ENCODE data around the gene RIMKLB. TPM values are rescaled to one million over a fixed set of nuclear protein-coding genes. Genes with fewer than 3 reads are reported as not detected.

RIMKLB gene
- total and polyA plus RNA-seq, 5 donors from 2014 or later: 1.1 to 7.7 (median 1.4) TPM

GRCh38 chr12:8695116-8695515 lies 2.7 kb upstream of the RIMKLB start:
- no peak for ATAC-seq (ENCODE audit: low read depth in 2 of 2)
- H3K4me1 Mint-ChIP-seq: peaks cover 5 to 29% (median 9%) of the 10 kb centered on the region in 4 donors

GRCh38 chr12:8696442-8697090 lies 1.2 kb upstream of the RIMKLB start:
- H3K27ac Mint-ChIP-seq: peak overlapping the region; percentile 57 to 96 (median 59)
- peak overlapping the region; percentile 63 for H3K27ac ChIP-seq (ENCODE audit: insufficient read depth, low read length, poor library complexity, severe bottlenecking)

More at GRCh38 chr12:8695116-8695515, 2.7 kb upstream of the RIMKLB start:
- Histone ChIP-seq H3K9me3 (ENCODE audit: control insufficient read depth in 2 of 2, low read length in 2 of 2) (no peaks in the 10 kb centered on the region), H3K27ac (ENCODE audit: insufficient read depth, low read length, poor library complexity, severe bottlenecking) (no peak overlapping the region), H3K27me3 (ENCODE audit: control insufficient read depth, insufficient read depth, low read length) (peaks cover 7% of the 10 kb centered on the region), H3K36me3 (ENCODE audit: control insufficient read depth, insufficient read depth, low read length) (no peaks in the 10 kb centered on the region), H3K4me1 (ENCODE audit: control insufficient read depth, insufficient read depth, low read length, poor library complexity, severe bottlenecking) (peaks cover 12% of the 10 kb centered on the region), H3K4me3 (ENCODE audit: low read depth, low read length) (no peak overlapping the region)
- Mint-ChIP-seq H3K9me3 (no peaks in the 10 kb centered on the region), H3K27ac (peak overlapping the region in 1 of 3 donors; percentile 28), H3K36me3 (no peaks in the 10 kb centered on the region), H3K4me3 (peak overlapping the region in 1 of 4 donors; percentile 55), H3K27me3 (peaks cover 42% of the 10 kb centered on the region)
- no peak for DNase-seq

GRCh38 chr12:8697120-8697475 lies 693 bp upstream of the RIMKLB start:
- Mint-ChIP-seq H3K27me3 (peaks cover 53% of the 10 kb centered on the region), H3K9me3 (no peaks in the 10 kb centered on the region), H3K4me3 (peak overlapping the region; percentile 92 to 93 (median 92)), H3K36me3 (no peaks in the 10 kb centered on the region), H3K27ac (peak overlapping the region; percentile 57 to 96 (median 59)), H3K4me1 (peaks cover 5 to 33% (median 11%) of the 10 kb centered on the region in 4 donors)
- peaks cover 7% of the 10 kb centered on the region for H3K27me3 ChIP-seq (ENCODE audit: control insufficient read depth, insufficient read depth, low read length)
- ATAC-seq (ENCODE audit: low read depth in 2 of 2): peak in 1 of 2 donors; percentile 3
- H3K9me3 ChIP-seq (ENCODE audit: control insufficient read depth in 2 of 2, low read length in 2 of 2): no peaks in the 10 kb centered on the region
- peak overlapping the region; percentile 63 for H3K4me3 ChIP-seq (ENCODE audit: low read depth, low read length)
- H3K27ac ChIP-seq (ENCODE audit: insufficient read depth, low read length, poor library complexity, severe bottlenecking): peak overlapping the region; percentile 63
- peaks cover 12% of the 10 kb centered on the region for H3K4me1 ChIP-seq (ENCODE audit: control insufficient read depth, insufficient read depth, low read length, poor library complexity, severe bottlenecking)
- H3K36me3 ChIP-seq (ENCODE audit: control insufficient read depth, insufficient read depth, low read length): no peaks in the 10 kb centered on the region
- DNase-seq: peak in 2 of 3 donors; percentile 4 to 20

More at GRCh38 chr12:8696442-8697090, 1.2 kb upstream of the RIMKLB start:
- ATAC-seq (ENCODE audit: low read depth in 2 of 2): no peak
- Histone ChIP-seq H3K27me3 (ENCODE audit: control insufficient read depth, insufficient read depth, low read length) (peaks cover 7% of the 10 kb centered on the region), H3K36me3 (ENCODE audit: control insufficient read depth, insufficient read depth, low read length) (no peaks in the 10 kb centered on the region), H3K4me3 (ENCODE audit: low read depth, low read length) (peak overlapping the region; percentile 63), H3K4me1 (ENCODE audit: control insufficient read depth, insufficient read depth, low read length, poor library complexity, severe bottlenecking) (peaks cover 12% of the 10 kb centered on the region), H3K9me3 (ENCODE audit: control insufficient read depth in 2 of 2, low read length in 2 of 2) (no peaks in the 10 kb centered on the region)
- H3K4me1 Mint-ChIP-seq: peaks cover 5 to 33% (median 11%) of the 10 kb centered on the region in 4 donors
- H3K36me3 Mint-ChIP-seq: no peaks in the 10 kb centered on the region
- H3K27me3 Mint-ChIP-seq: peaks cover 51% of the 10 kb centered on the region
- no peak for DNase-seq
- no peaks in the 10 kb centered on the region for H3K9me3 Mint-ChIP-seq
- H3K4me3 Mint-ChIP-seq: peak overlapping the region; percentile 92 to 93 (median 92)

GRCh38 chr12:8698132-8698851 lies 501 bp downstream of the RIMKLB start:
- Histone ChIP-seq H3K4me1 (ENCODE audit: control insufficient read depth, insufficient read depth, low read length, poor library complexity, severe bottlenecking) (peaks cover 12% of the 10 kb centered on the region), H3K9me3 (ENCODE audit: control insufficient read depth in 2 of 2, low read length in 2 of 2) (no peaks in the 10 kb centered on the region), H3K36me3 (ENCODE audit: control insufficient read depth, insufficient read depth, low read length) (no peaks in the 10 kb centered on the region), H3K27me3 (ENCODE audit: control insufficient read depth, insufficient read depth, low read length) (peaks cover 7% of the 10 kb centered on the region), H3K4me3 (ENCODE audit: low read depth, low read length) (peak overlapping the region; percentile 70), H3K27ac (ENCODE audit: insufficient read depth, low read length, poor library complexity, severe bottlenecking) (peak overlapping the region; percentile 41)
- no peaks in the 10 kb centered on the region for H3K36me3 Mint-ChIP-seq
- peaks cover 59% of the 10 kb centered on the region for H3K27me3 Mint-ChIP-seq
- ATAC-seq (ENCODE audit: low read depth in 2 of 2) (peak; percentile 40 to 43), DNase-seq (peak; percentile 22 to 46 (median 25))
- peak overlapping the region in 2 of 3 donors; percentile 52 to 87 for H3K27ac Mint-ChIP-seq
- H3K4me1 Mint-ChIP-seq: peaks cover 5 to 24% (median 11%) of the 10 kb centered on the region in 4 donors
- H3K9me3 Mint-ChIP-seq: no peaks in the 10 kb centered on the region
- peak overlapping the region; percentile 84 to 96 (median 92) for H3K4me3 Mint-ChIP-seq

DNA sequence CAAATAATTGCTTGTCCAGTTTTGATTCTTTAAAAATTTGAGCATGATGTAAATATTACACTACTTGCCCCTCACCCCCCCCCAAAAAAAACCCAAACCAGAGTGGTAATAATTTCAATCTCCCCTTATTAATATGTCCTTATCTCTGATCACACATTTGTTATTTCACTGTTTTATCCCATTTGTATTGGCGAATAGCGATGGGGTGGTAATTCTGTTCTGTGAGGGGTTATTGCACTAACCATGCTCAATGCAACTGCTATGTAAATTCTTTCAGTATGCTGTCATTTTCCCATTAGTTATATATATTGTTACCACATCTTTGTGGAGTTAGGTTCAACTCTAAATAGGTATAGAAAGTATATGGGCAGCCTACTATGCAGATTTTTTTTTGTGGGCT lies 1.1 kb downstream of the RIMKLB start:
- H3K9me3 ChIP-seq (ENCODE audit: control insufficient read depth in 2 of 2, low read length in 2 of 2): no peaks in the 10 kb centered on the region
- Mint-ChIP-seq H3K36me3 (no peaks in the 10 kb centered on the region), H3K27ac (peak overlapping the region in 2 of 3 donors; percentile 51 to 52), H3K4me1 (peaks cover 5 to 24% (median 11%) of the 10 kb centered on the region in 4 donors), H3K4me3 (peak overlapping the region; percentile 84 to 96 (median 92)), H3K27me3 (peaks cover 63% of the 10 kb centered on the region), H3K9me3 (no peaks in the 10 kb centered on the region)
- no peak for DNase-seq
- peak overlapping the region; percentile 70 for H3K4me3 ChIP-seq (ENCODE audit: low read depth, low read length)
- no peak for ATAC-seq (ENCODE audit: low read depth in 2 of 2)
- peaks cover 12% of the 10 kb centered on the region for H3K4me1 ChIP-seq (ENCODE audit: control insufficient read depth, insufficient read depth, low read length, poor library complexity, severe bottlenecking)
- no peaks in the 10 kb centered on the region for H3K36me3 ChIP-seq (ENCODE audit: control insufficient read depth, insufficient read depth, low read length)
- H3K27ac ChIP-seq (ENCODE audit: insufficient read depth, low read length, poor library complexity, severe bottlenecking): no peak overlapping the region
- peaks cover 7% of the 10 kb centered on the region for H3K27me3 ChIP-seq (ENCODE audit: control insufficient read depth, insufficient read depth, low read length)

DNA sequence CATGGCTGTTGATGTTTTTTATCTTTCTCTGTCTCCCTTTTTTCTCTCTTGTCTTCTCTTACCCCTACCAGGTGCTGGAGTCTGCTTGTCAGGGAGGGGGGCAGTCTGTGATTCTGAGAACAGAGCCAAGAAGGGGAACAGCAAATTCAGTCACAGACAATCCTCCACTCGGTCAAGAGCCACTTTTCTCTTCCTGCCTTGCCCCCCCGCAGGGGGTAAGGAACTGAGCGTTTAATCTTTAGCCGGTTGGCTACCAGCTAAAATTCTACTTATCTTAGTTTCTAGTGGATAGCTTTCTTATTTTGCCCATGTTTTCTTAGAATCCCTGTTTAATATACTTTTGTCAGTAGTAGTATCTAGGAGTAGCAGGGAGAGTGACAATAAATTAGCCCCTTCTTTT lies 1.9 kb downstream of the RIMKLB start:
- Histone ChIP-seq H3K4me3 (ENCODE audit: low read depth, low read length) (no peak overlapping the region), H3K27ac (ENCODE audit: insufficient read depth, low read length, poor library complexity, severe bottlenecking) (no peak overlapping the region), H3K4me1 (ENCODE audit: control insufficient read depth, insufficient read depth, low read length, poor library complexity, severe bottlenecking) (peaks cover 12% of the 10 kb centered on the region), H3K27me3 (ENCODE audit: control insufficient read depth, insufficient read depth, low read length) (peaks cover 7% of the 10 kb centered on the region), H3K36me3 (ENCODE audit: control insufficient read depth, insufficient read depth, low read length) (no peaks in the 10 kb centered on the region), H3K9me3 (ENCODE audit: control insufficient read depth in 2 of 2, low read length in 2 of 2) (no peaks in the 10 kb centered on the region)
- DNase-seq (no peak), ATAC-seq (ENCODE audit: low read depth in 2 of 2) (no peak)
- no peaks in the 10 kb centered on the region for H3K9me3 Mint-ChIP-seq
- H3K36me3 Mint-ChIP-seq: no peaks in the 10 kb centered on the region
- peak overlapping the region in 2 of 3 donors; percentile 0 to 31 for H3K27ac Mint-ChIP-seq
- H3K4me1 Mint-ChIP-seq: peaks cover 5 to 24% (median 11%) of the 10 kb centered on the region in 4 donors
- peaks cover 63% of the 10 kb centered on the region for H3K27me3 Mint-ChIP-seq
- peak overlapping the region; percentile 23 to 92 (median 78) for H3K4me3 Mint-ChIP-seq

DNA sequence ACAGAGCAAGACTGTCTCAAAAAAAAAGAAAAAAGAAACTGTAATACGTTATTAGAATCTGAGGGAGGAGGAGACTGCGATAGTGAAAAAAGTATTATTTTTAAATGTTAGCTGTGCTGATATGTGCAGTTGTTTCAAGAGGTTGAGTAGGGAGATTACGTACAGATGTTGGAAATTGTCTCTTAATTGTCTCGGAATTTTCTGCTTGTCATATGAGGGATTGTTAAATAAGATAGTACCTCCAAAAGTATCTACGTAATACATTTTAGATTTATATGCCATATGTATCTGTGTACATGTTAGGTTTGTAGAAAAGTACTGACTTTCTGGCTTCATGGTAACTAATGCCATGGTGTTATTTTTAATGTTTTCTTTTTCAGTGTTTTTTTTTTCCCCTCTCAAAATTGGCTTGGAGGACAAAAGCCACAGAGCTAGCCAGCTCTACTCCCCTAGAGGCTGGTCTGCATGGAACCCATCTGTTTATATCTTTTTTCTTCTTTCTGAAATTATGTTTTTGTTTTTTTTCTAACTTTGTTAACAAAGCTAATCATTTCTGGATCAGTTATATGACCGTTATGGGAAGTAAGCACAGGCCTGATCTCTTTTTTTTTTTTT lies 3.4 kb downstream of the RIMKLB start:
- H3K9me3 ChIP-seq (ENCODE audit: control insufficient read depth in 2 of 2, low read length in 2 of 2): no peaks in the 10 kb centered on the region
- no peak overlapping the region for H3K27ac ChIP-seq (ENCODE audit: insufficient read depth, low read length, poor library complexity, severe bottlenecking)
- peaks cover 7% of the 10 kb centered on the region for H3K27me3 ChIP-seq (ENCODE audit: control insufficient read depth, insufficient read depth, low read length)
- Mint-ChIP-seq H3K27me3 (peaks cover 56% of the 10 kb centered on the region), H3K4me3 (peak overlapping the region in 1 of 4 donors; percentile 70), H3K27ac (peak overlapping the region in 1 of 3 donors; percentile 31), H3K4me1 (peaks cover 5 to 22% (median 10%) of the 10 kb centered on the region in 4 donors), H3K36me3 (no peaks in the 10 kb centered on the region), H3K9me3 (no peaks in the 10 kb centered on the region)
- ATAC-seq (ENCODE audit: low read depth in 2 of 2) (no peak), DNase-seq (no peak)
- no peak overlapping the region for H3K4me3 ChIP-seq (ENCODE audit: low read depth, low read length)
- no peaks in the 10 kb centered on the region for H3K36me3 ChIP-seq (ENCODE audit: control insufficient read depth, insufficient read depth, low read length)
- H3K4me1 ChIP-seq (ENCODE audit: control insufficient read depth, insufficient read depth, low read length, poor library complexity, severe bottlenecking): peaks cover 12% of the 10 kb centered on the region

Data from CD4-positive, CD25-positive, alpha-beta regulatory T cell (primary cell).